ENCODE measurements around the gene HLA-B.
"Not testable (repeated sequence)": the region's sequence is repeated elsewhere in the genome, so short reads cannot be mapped to it uniquely, and the experiment has no call there.

Gene HLA-B

GRCh38 chr6:31394381-31394780 is 37.4 kb upstream of the HLA-B start:
- H3K9me3 Mint-ChIP-seq: no peaks in the 10 kb centered on the region
- H3K36me3 Mint-ChIP-seq (ENCODE audit: low read depth): peaks cover 2% of the 10 kb centered on the region
- no peak overlapping the region for H3K27ac Mint-ChIP-seq
- H3K4me1 Mint-ChIP-seq (ENCODE audit: low read depth): peaks cover 12% of the 10 kb centered on the region
- peaks cover under 1% of the 10 kb centered on the region for H3K27me3 Mint-ChIP-seq (ENCODE audit: low read depth)
- H3K4me3 Mint-ChIP-seq: no peak overlapping the region

GRCh38 chr6:31393932-31394331 is 37.0 kb upstream of the HLA-B start:
- no peaks in the 10 kb centered on the region for H3K9me3 Mint-ChIP-seq
- H3K4me1 Mint-ChIP-seq (ENCODE audit: low read depth): peaks cover 12% of the 10 kb centered on the region
- H3K4me3 Mint-ChIP-seq: no peak overlapping the region
- H3K36me3 Mint-ChIP-seq (ENCODE audit: low read depth): peaks cover 2% of the 10 kb centered on the region
- no peak overlapping the region for H3K27ac Mint-ChIP-seq
- no peaks in the 10 kb centered on the region for H3K27me3 Mint-ChIP-seq (ENCODE audit: low read depth)

- not testable (repeated sequence) for H3K27ac Mint-ChIP-seq; H3K27me3 Mint-ChIP-seq (ENCODE audit: low read depth); H3K36me3 Mint-ChIP-seq (ENCODE audit: low read depth); H3K9me3 Mint-ChIP-seq; H3K4me1 Mint-ChIP-seq (ENCODE audit: low read depth); H3K4me3 Mint-ChIP-seq
Measured at GRCh38 chr6:31389802-31390132, 32.8 kb upstream of the HLA-B start.

- not testable (repeated sequence) for H3K27me3 Mint-ChIP-seq (ENCODE audit: low read depth); H3K36me3 Mint-ChIP-seq (ENCODE audit: low read depth); H3K27ac Mint-ChIP-seq; H3K4me3 Mint-ChIP-seq; H3K4me1 Mint-ChIP-seq (ENCODE audit: low read depth); H3K9me3 Mint-ChIP-seq
Measured at GRCh38 chr6:31388916-31389801, 32.2 kb upstream of the HLA-B start.

- Mint-ChIP-seq H3K4me3 (no peak overlapping the region), H3K27ac (no peak overlapping the region), H3K27me3 (ENCODE audit: low read depth) (peaks cover 8% of the 10 kb centered on the region), H3K9me3 (no peaks in the 10 kb centered on the region), H3K36me3 (ENCODE audit: low read depth) (no peaks in the 10 kb centered on the region), H3K4me1 (ENCODE audit: low read depth) (peaks cover 4% of the 10 kb centered on the region)
Measured at GRCh38 chr6:31386977-31387376, 30.0 kb upstream of the HLA-B start.

- Mint-ChIP-seq H3K36me3 (ENCODE audit: low read depth) (no peaks in the 10 kb centered on the region), H3K9me3 (no peaks in the 10 kb centered on the region), H3K4me1 (ENCODE audit: low read depth) (peaks cover 4% of the 10 kb centered on the region), H3K4me3 (no peak overlapping the region), H3K27me3 (ENCODE audit: low read depth) (peaks cover 15% of the 10 kb centered on the region), H3K27ac (no peak overlapping the region)
Measured at GRCh38 chr6:31386099-31386498, 29.1 kb upstream of the HLA-B start.

- Mint-ChIP-seq H3K9me3 (no peaks in the 10 kb centered on the region), H3K27ac (no peak overlapping the region), H3K4me3 (no peak overlapping the region), H3K36me3 (ENCODE audit: low read depth) (no peaks in the 10 kb centered on the region), H3K4me1 (ENCODE audit: low read depth) (peaks cover 2% of the 10 kb centered on the region), H3K27me3 (ENCODE audit: low read depth) (peaks cover 24% of the 10 kb centered on the region)
Measured at GRCh38 chr6:31385041-31385440, 28.1 kb upstream of the HLA-B start.

- no peaks in the 10 kb centered on the region for H3K9me3 Mint-ChIP-seq
- peaks cover 34% of the 10 kb centered on the region for H3K27me3 Mint-ChIP-seq (ENCODE audit: low read depth)
- no peak overlapping the region for H3K27ac Mint-ChIP-seq
- no peaks in the 10 kb centered on the region for H3K36me3 Mint-ChIP-seq (ENCODE audit: low read depth)
- H3K4me3 Mint-ChIP-seq: no peak overlapping the region
- H3K4me1 Mint-ChIP-seq (ENCODE audit: low read depth): no peaks in the 10 kb centered on the region
Measured at GRCh38 chr6:31383149-31383548, 26.2 kb upstream of the HLA-B start.

GRCh38 chr6:31381666-31382065 is 24.7 kb upstream of the HLA-B start:
- H3K9me3 Mint-ChIP-seq: no peaks in the 10 kb centered on the region
- peaks cover 38% of the 10 kb centered on the region for H3K27me3 Mint-ChIP-seq (ENCODE audit: low read depth)
- H3K4me3 Mint-ChIP-seq: no peak overlapping the region
- no peaks in the 10 kb centered on the region for H3K4me1 Mint-ChIP-seq (ENCODE audit: low read depth)
- no peak overlapping the region for H3K27ac Mint-ChIP-seq
- no peaks in the 10 kb centered on the region for H3K36me3 Mint-ChIP-seq (ENCODE audit: low read depth)

GRCh38 chr6:31379850-31380249 is 22.9 kb upstream of the HLA-B start:
- Mint-ChIP-seq H3K4me1 (ENCODE audit: low read depth) (no peaks in the 10 kb centered on the region), H3K27ac (no peak overlapping the region), H3K27me3 (ENCODE audit: low read depth) (peaks cover 45% of the 10 kb centered on the region), H3K9me3 (no peaks in the 10 kb centered on the region), H3K36me3 (ENCODE audit: low read depth) (no peaks in the 10 kb centered on the region), H3K4me3 (no peak overlapping the region)

- no peaks in the 10 kb centered on the region for H3K36me3 Mint-ChIP-seq (ENCODE audit: low read depth)
- H3K27me3 Mint-ChIP-seq (ENCODE audit: low read depth): peaks cover 45% of the 10 kb centered on the region
Measured at GRCh38 chr6:31378721-31379103, 21.7 kb upstream of the HLA-B start.

GRCh38 chr6:31378062-31378720 is 21.2 kb upstream of the HLA-B start:
- no peaks in the 10 kb centered on the region for H3K4me1 Mint-ChIP-seq (ENCODE audit: low read depth)
- no peaks in the 10 kb centered on the region for H3K9me3 Mint-ChIP-seq
- H3K4me3 Mint-ChIP-seq: no peak overlapping the region
- peaks cover 45% of the 10 kb centered on the region for H3K27me3 Mint-ChIP-seq (ENCODE audit: low read depth)
- no peak overlapping the region for H3K27ac Mint-ChIP-seq
- no peaks in the 10 kb centered on the region for H3K36me3 Mint-ChIP-seq (ENCODE audit: low read depth)

More at GRCh38 chr6:31378721-31379103, 21.7 kb upstream of the HLA-B start:
- Mint-ChIP-seq H3K4me1 (ENCODE audit: low read depth) (no peaks in the 10 kb centered on the region), H3K4me3 (no peak overlapping the region), H3K9me3 (no peaks in the 10 kb centered on the region), H3K27ac (no peak overlapping the region)

GRCh38 chr6:31377029-31377428 is 20.1 kb upstream of the HLA-B start:
- Mint-ChIP-seq H3K27ac (no peak overlapping the region), H3K4me1 (ENCODE audit: low read depth) (peaks cover 2% of the 10 kb centered on the region), H3K27me3 (ENCODE audit: low read depth) (peaks cover 47% of the 10 kb centered on the region), H3K36me3 (ENCODE audit: low read depth) (peaks cover 2% of the 10 kb centered on the region), H3K9me3 (peaks cover 3% of the 10 kb centered on the region), H3K4me3 (no peak overlapping the region)

GRCh38 chr6:31375699-31376098 is 18.7 kb upstream of the HLA-B start:
- Mint-ChIP-seq H3K4me1 (ENCODE audit: low read depth) (peaks cover 4% of the 10 kb centered on the region), H3K9me3 (peaks cover 5% of the 10 kb centered on the region), H3K36me3 (ENCODE audit: low read depth) (peaks cover 3% of the 10 kb centered on the region), H3K4me3 (no peak overlapping the region), H3K27ac (no peak overlapping the region), H3K27me3 (ENCODE audit: low read depth) (peaks cover 40% of the 10 kb centered on the region)

GRCh38 chr6:31374118-31374517 is 17.1 kb upstream of the HLA-B start:
- H3K4me1 Mint-ChIP-seq (ENCODE audit: low read depth); H3K27ac Mint-ChIP-seq; H3K36me3 Mint-ChIP-seq (ENCODE audit: low read depth); H3K4me3 Mint-ChIP-seq; H3K9me3 Mint-ChIP-seq: not testable (repeated sequence)
- H3K27me3 Mint-ChIP-seq (ENCODE audit: low read depth): peaks cover 42% of the 10 kb centered on the region

Data from T-helper 1 cell treated with Interleukin-12 subunit alpha and Interleukin-12 subunit beta and Interleukin-4 antibody, amounts not matched to agents 30 μg/mL and 1 μg/mL, for 36 hours (primary cell).